Mesendoderm (in vitro differentiated cells): ENCODE results near the gene MYO7A.

Experiments used
- DNase-seq: peaks from one replicate; pipeline ENCODE4 v3.0.0; 2013
- H2AK5ac ChIP-seq: 2 replicates; pipeline ENCODE4 v1.6.1; 2013; ENCODE audit warnings: low read length, inconsistent platforms
- H2BK120ac ChIP-seq: 2 replicates; pipeline ENCODE4 v1.6.1; 2013; ENCODE audit warnings: low read depth, mild to moderate bottlenecking, low read length, moderate library complexity, mixed read lengths
- H2BK15ac ChIP-seq: replicated peaks from 2 replicates; pipeline ENCODE4 v1.6.1; 2013; ENCODE audit warnings: low read depth, mild to moderate bottlenecking, moderate library complexity
- H2BK5ac ChIP-seq: 2 replicates; pipeline ENCODE4 v1.6.1; 2013; ENCODE audit warnings: low read length, inconsistent platforms
- H3K18ac ChIP-seq: 2 replicates; pipeline ENCODE4 v1.6.1; 2013; ENCODE audit warnings: mild to moderate bottlenecking, low read length, mixed read lengths
- H3K23ac ChIP-seq: one replicate; pipeline ENCODE4 v1.6.1; 2013; ENCODE audit warnings: low read length
- H3K27ac ChIP-seq: 2 replicates; pipeline ENCODE4 v1.5.1; 2013; ENCODE audit warnings: low read depth, mild to moderate bottlenecking, inconsistent platforms, low read length, moderate library complexity
- H3K27me3 ChIP-seq: 2 replicates; pipeline ENCODE4 v1.6.1; 2013; ENCODE audit warnings: low read length, control low read depth, mild to moderate bottlenecking, inconsistent platforms; ENCODE audit not compliant: insufficient read depth, poor library complexity
- H3K36me3 ChIP-seq: 2 replicates; pipeline ENCODE4 v1.6.1; 2013; ENCODE audit warnings: low read length, inconsistent platforms; ENCODE audit not compliant: control insufficient read depth, insufficient read depth
- H3K4ac ChIP-seq: one replicate; pipeline ENCODE4 v1.6.1; 2013; ENCODE audit warnings: low read depth, mild to moderate bottlenecking, low read length, moderate library complexity
- H3K4me1 ChIP-seq: 2 replicates; pipeline ENCODE4 v1.6.1; 2013; ENCODE audit warnings: low read depth, low read length, inconsistent platforms; ENCODE audit not compliant: control insufficient read depth
- H3K4me2 ChIP-seq: 2 replicates; pipeline ENCODE4 v1.6.1; 2013; ENCODE audit warnings: low read length
- H3K4me3 ChIP-seq: 2 replicates; pipeline ENCODE4 v1.5.1; 2013; ENCODE audit warnings: mild to moderate bottlenecking, low read length
- H3K56ac ChIP-seq: one replicate; pipeline ENCODE4 v1.6.1; 2013; ENCODE audit warnings: low read length
- H3K79me1 ChIP-seq: 2 replicates; pipeline ENCODE4 v1.6.1; 2013; ENCODE audit warnings: low read length, inconsistent platforms
- H3K79me2 ChIP-seq: 2 replicates; pipeline ENCODE4 v1.6.1; 2013; ENCODE audit warnings: mild to moderate bottlenecking, low read length; ENCODE audit not compliant: control insufficient read depth, insufficient read depth
- H3K9ac ChIP-seq: 2 replicates; pipeline ENCODE4 v1.6.1; 2013; ENCODE audit warnings: low read length, inconsistent platforms
- H4K5ac ChIP-seq: one replicate; pipeline ENCODE4 v1.6.1; 2013; ENCODE audit warnings: low read length
- H4K8ac ChIP-seq: one replicate; pipeline ENCODE4 v1.6.1; 2013; ENCODE audit warnings: low read depth, mild to moderate bottlenecking, control low read depth, low read length, moderate library complexity
- WGBS: extraction: QIAGEN DNeasy Blood & Tissue Kit; methylation state at CpG from one replicate; pipeline ENCODE4 v1.1.7; 2013; ENCODE audit warnings: low lambda C conversion rate, missing lambda C conversion rate; ENCODE audit not compliant: insufficient coverage; ENCODE audit errors: extremely low coverage; 5-methylcytosine and 5-hydroxymethylcytosine counted together

Gene MYO7A

DNA sequence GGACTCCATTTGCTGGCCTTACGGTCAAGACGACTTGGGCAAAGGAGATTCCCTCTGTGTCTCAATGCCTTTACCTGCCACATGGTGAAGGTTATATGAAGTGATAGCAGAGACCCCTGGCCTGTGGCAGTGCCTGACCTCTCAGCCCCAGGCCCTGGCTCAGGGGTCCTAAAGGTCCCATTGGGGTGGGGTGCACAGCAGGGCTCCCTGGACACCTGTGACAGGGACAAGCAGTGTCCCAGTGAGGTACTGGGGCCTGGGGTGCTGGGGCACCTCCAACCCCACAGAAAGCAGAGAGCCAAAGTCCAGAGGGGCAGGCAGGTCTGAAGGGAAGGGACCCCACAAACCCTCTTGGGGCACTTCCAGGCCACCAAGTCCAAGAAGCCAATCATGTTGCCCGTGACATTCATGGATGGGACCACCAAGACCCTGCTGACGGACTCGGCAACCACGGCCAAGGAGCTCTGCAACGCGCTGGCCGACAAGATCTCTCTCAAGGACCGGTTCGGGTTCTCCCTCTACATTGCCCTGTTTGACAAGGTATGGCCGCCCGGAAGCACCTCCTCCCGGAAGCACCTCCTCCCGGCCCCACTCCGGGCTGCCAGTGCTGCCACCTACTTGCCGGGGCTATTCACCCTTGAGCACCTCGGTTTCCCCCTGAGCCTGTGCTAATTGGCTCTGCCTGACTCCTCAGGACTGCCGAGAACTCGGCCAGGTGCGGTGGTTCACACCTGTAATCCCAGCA is 62.5 kb downstream of the MYO7A start:
- H3K79me1 ChIP-seq, result no peaks in the 10 kb centered on the region
- H3K4me3 ChIP-seq, result no peak overlapping the region
- no peaks in the 10 kb centered on the region for H3K36me3 ChIP-seq
- no peak overlapping the region for H2BK120ac ChIP-seq
- H3K18ac ChIP-seq, result no peak overlapping the region
- H3K9ac ChIP-seq, result no peak overlapping the region
- no peak overlapping the region for H4K5ac ChIP-seq
- H3K27me3 ChIP-seq, result no peaks in the 10 kb centered on the region
- WGBS, result no CpG with 5 or more reads among the region's 21 CpGs
- no peak overlapping the region for H2BK15ac ChIP-seq
- H3K79me2 ChIP-seq, result no peaks in the 10 kb centered on the region
- no peak overlapping the region for H2AK5ac ChIP-seq
- H3K56ac ChIP-seq, result no peak overlapping the region
- H3K23ac ChIP-seq, result no peak overlapping the region
- no peaks in the 10 kb centered on the region for H3K4me1 ChIP-seq
- no peak overlapping the region for H3K4ac ChIP-seq
- H3K4me2 ChIP-seq, result no peak overlapping the region
- no peak overlapping the region for H3K27ac ChIP-seq
- H2BK5ac ChIP-seq, result no peak overlapping the region
- H4K8ac ChIP-seq, result no peak overlapping the region
- no peak for DNase-seq

GRCh38 chr11:77191429-77191822 is 63.4 kb downstream of the MYO7A start:
- peak overlapping the region; percentile 50 for H3K4me2 ChIP-seq
- H3K27ac ChIP-seq, result no peak overlapping the region
- no peaks in the 10 kb centered on the region for H3K36me3 ChIP-seq
- no peak overlapping the region for H2BK15ac ChIP-seq
- no peak overlapping the region for H2BK5ac ChIP-seq
- H3K79me1 ChIP-seq, result no peaks in the 10 kb centered on the region
- no CpG with 5 or more reads among the region's 11 CpGs for WGBS
- H3K4me3 ChIP-seq, result no peak overlapping the region
- no peaks in the 10 kb centered on the region for H3K4me1 ChIP-seq
- H3K9ac ChIP-seq, result peak overlapping the region; percentile 43
- H4K8ac ChIP-seq, result no peak overlapping the region
- no peak overlapping the region for H3K23ac ChIP-seq
- no peaks in the 10 kb centered on the region for H3K27me3 ChIP-seq
- peak overlapping the region; percentile 81 for H3K56ac ChIP-seq
- no peak overlapping the region for H4K5ac ChIP-seq
- no peak overlapping the region for H3K4ac ChIP-seq
- no peak for DNase-seq
- no peak overlapping the region for H3K18ac ChIP-seq
- H2BK120ac ChIP-seq, result no peak overlapping the region
- no peak overlapping the region for H2AK5ac ChIP-seq
- H3K79me2 ChIP-seq, result no peaks in the 10 kb centered on the region

DNA sequence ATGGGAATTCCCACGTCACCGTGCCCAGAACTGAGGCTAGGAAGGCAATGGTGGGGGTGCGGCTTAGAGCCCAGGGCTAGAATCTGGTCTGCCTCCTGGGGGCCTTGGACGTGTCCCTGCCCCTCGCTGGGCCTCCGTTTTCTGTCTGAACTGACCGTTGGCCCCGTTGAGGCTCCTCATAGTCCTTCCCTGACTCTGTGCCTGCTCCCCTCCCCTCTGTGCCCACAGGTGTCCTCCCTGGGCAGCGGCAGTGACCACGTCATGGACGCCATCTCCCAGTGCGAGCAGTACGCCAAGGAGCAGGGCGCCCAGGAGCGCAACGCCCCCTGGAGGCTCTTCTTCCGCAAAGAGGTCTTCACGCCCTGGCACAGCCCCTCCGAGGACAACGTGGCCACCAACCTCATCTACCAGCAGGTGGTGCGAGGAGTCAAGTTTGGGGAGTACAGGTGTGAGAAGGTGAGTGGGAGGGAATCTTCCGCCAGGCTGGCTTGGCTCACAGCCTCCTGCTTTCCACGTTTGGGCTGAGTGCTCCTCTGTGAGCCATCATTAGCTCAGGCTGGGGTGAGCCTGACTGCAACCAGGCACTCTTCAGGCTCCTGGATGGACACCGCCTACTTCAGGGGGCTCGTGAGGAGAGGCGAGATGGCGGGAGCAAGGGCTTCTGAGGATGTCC is 63.9 kb downstream of the MYO7A start:
- no CpG with 5 or more reads among the region's 27 CpGs for WGBS
- no peak overlapping the region for H3K23ac ChIP-seq
- no peak overlapping the region for H4K5ac ChIP-seq
- no peaks in the 10 kb centered on the region for H3K79me2 ChIP-seq
- H3K36me3 ChIP-seq, result no peaks in the 10 kb centered on the region
- peak; percentile 97 for DNase-seq
- no peak overlapping the region for H2AK5ac ChIP-seq
- no peaks in the 10 kb centered on the region for H3K79me1 ChIP-seq
- H3K4me1 ChIP-seq, result no peaks in the 10 kb centered on the region
- H3K27ac ChIP-seq, result no peak overlapping the region
- no peaks in the 10 kb centered on the region for H3K27me3 ChIP-seq
- no peak overlapping the region for H3K4ac ChIP-seq
- peak overlapping the region; percentile 17 for H2BK5ac ChIP-seq
- H3K18ac ChIP-seq, result no peak overlapping the region
- H3K56ac ChIP-seq, result peak overlapping the region; percentile 81
- H2BK15ac ChIP-seq, result no peak overlapping the region
- peak overlapping the region; percentile 50 for H3K4me2 ChIP-seq
- no peak overlapping the region for H4K8ac ChIP-seq
- H3K9ac ChIP-seq, result peak overlapping the region; percentile 43
- no peak overlapping the region for H2BK120ac ChIP-seq
- no peak overlapping the region for H3K4me3 ChIP-seq

DNA sequence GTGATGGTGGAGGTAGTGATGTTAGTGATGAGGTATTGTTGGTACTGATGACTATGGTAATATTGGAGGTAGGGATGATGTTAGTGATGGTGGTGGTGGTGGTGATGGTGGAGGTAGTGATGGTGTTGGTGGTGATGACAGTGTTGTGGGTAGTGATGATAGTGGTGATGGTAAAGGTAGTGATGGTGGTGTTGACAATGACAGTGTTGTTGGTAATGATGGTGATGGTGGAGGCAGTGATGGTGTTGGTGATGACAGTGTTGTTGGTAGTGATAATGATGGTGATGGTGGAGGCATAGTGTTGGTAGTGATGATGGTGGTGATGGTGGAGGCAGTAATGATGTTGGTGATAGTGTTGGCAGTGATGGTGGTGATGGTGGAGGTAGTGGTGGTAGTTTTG is 65.1 kb downstream of the MYO7A start:
- Histone ChIP-seq H3K36me3 (no peaks in the 10 kb centered on the region), H3K9ac (no peak overlapping the region)

GRCh38 chr11:77193911-77194830 is 66.1 kb downstream of the MYO7A start:
- Histone ChIP-seq H2AK5ac (no peak overlapping the region), H2BK120ac (no peak overlapping the region), H4K8ac (no peak overlapping the region), H3K4me1 (no peaks in the 10 kb centered on the region), H2BK15ac (no peak overlapping the region), H3K4ac (no peak overlapping the region), H3K79me2 (no peaks in the 10 kb centered on the region), H3K36me3 (no peaks in the 10 kb centered on the region), H3K9ac (no peak overlapping the region), H3K23ac (no peak overlapping the region), H3K79me1 (no peaks in the 10 kb centered on the region), H3K27me3 (no peaks in the 10 kb centered on the region), H4K5ac (no peak overlapping the region), H3K4me2 (no peak overlapping the region), H3K27ac (no peak overlapping the region), H2BK5ac (no peak overlapping the region), H3K18ac (no peak overlapping the region), H3K56ac (no peak overlapping the region), H3K4me3 (no peak overlapping the region)
- no peak for DNase-seq
- WGBS, result no CpG with 5 or more reads among the region's 15 CpGs

More for the DNA sequence above, 65.1 kb downstream of the MYO7A start:
- Histone ChIP-seq H3K4me2 (no peak overlapping the region), H3K4ac (no peak overlapping the region), H3K79me2 (no peaks in the 10 kb centered on the region), H3K23ac (no peak overlapping the region), H2AK5ac (no peak overlapping the region), H3K27ac (no peak overlapping the region), H2BK120ac (no peak overlapping the region), H4K8ac (no peak overlapping the region), H4K5ac (no peak overlapping the region), H3K27me3 (no peaks in the 10 kb centered on the region), H3K4me1 (no peaks in the 10 kb centered on the region), H3K79me1 (no peaks in the 10 kb centered on the region), H3K4me3 (no peak overlapping the region), H3K18ac (no peak overlapping the region), H3K56ac (no peak overlapping the region), H2BK5ac (no peak overlapping the region), H2BK15ac (no peak overlapping the region)
- no peak for DNase-seq
